CD4-positive, alpha-beta T cell treated with Interleukin-4 for 1 hour (primary cell): ENCODE data around the gene SLCO2A1.

Experiments
- DNase-seq, 2 donors: peaks; one replicate each; pipeline ENCODE4 v3.0.0-alpha.2; 2020 to 2022

SLCO2A1 gene

DNA sequence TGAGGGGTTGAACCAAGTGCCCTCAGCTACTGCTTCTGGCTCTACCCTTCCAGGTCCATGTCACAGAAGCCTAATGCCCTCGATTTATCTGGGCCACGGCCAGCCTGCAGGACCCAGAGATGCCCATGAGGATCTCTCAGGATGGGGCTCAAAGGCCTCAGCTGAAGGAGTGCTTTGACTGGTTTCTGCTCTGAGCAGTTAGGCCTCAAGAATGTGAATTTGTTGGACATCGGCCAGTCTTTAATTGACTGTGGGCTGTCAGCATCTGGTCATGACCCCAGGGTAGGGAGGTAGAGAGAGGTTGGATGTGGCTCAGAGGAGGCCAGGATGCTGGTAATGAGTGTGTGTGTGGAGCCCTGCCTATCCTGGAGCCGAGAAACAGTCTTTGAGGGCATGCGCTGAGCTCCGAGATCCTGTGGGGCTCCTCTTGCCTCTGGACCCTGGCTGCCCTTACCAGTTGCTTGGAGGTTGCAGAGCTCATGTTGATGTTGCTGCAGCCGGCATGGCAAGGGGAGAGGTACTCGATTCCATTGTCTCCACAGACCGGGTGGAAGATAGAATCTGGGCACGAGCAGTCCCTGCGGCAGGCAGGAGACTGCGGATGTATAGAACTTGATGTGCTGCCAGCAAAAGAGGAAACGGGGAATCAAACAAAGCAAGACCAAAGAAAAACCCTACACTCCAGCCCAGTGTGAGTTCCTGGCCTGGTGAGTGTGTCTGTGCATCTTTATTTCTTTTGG, 84.9 kb downstream of the SLCO2A1 start:
- no peak for DNase-seq

GRCh38 chr3:133944181-133944580, 85.5 kb downstream of the SLCO2A1 start:
- no peak for DNase-seq

DNA sequence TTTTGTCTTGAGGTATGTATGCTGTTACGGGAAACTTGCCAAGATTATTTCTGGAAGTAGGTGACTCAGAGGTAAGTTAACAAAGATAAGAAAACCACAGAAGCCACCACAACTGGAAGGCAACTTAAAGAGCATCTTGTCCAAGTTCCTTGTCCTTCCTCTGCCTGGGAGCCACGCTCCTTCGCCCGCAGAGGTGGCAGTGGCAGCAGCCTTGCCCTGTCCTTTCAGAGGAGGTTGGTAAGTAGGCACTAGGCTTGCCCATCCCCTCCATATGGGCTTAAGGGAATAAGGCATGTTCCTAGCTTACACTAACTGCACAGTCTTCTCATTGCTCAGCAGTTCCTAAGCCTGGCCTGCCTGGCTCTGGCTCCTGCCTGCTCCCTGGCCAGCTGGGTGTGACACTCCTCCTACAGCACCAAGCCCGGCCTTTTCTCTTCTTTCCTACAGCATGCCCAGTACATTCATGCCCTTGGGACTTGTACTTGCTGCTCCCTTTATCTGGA, 86.0 kb downstream of the SLCO2A1 start:
- no peak for DNase-seq

- DNase-seq: no peak
These were observed 86.6 kb downstream of the SLCO2A1 start for GRCh38 chr3:133943031-133943535.

DNA sequence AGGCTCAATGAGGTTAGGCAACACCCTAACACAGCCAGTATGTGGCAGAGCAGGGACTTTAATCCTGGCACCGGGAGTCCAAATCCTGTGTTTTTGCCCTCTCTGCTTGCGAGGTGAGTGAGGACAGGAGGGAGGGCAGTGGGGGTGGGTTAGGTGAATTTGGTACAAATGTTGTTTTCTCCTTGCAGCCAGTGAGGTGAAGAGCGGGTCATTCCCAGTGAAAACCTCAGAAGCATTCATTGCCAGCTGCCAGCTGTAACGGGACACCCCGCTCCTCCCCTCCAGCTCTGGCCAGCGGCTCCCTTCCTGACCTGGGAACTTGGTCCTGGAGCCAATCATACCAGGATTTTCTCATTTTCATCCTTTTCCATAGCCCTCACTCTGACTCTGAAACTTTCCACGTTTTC, 88.3 kb downstream of the SLCO2A1 start:
- DNase-seq: no peak

GRCh38 chr3:133940536-133940935, 89.2 kb downstream of the SLCO2A1 start:
- no peak for DNase-seq

GRCh38 chr3:133939463-133939835, 90.3 kb downstream of the SLCO2A1 start:
- DNase-seq: no peak

- no peak for DNase-seq
These were observed 90.8 kb downstream of the SLCO2A1 start for GRCh38 chr3:133938770-133939462.

GRCh38 chr3:133937756-133938601, 91.7 kb downstream of the SLCO2A1 start:
- DNase-seq: no peak

- DNase-seq: no peak
These were observed 92.6 kb downstream of the SLCO2A1 start for GRCh38 chr3:133937061-133937686.

DNA sequence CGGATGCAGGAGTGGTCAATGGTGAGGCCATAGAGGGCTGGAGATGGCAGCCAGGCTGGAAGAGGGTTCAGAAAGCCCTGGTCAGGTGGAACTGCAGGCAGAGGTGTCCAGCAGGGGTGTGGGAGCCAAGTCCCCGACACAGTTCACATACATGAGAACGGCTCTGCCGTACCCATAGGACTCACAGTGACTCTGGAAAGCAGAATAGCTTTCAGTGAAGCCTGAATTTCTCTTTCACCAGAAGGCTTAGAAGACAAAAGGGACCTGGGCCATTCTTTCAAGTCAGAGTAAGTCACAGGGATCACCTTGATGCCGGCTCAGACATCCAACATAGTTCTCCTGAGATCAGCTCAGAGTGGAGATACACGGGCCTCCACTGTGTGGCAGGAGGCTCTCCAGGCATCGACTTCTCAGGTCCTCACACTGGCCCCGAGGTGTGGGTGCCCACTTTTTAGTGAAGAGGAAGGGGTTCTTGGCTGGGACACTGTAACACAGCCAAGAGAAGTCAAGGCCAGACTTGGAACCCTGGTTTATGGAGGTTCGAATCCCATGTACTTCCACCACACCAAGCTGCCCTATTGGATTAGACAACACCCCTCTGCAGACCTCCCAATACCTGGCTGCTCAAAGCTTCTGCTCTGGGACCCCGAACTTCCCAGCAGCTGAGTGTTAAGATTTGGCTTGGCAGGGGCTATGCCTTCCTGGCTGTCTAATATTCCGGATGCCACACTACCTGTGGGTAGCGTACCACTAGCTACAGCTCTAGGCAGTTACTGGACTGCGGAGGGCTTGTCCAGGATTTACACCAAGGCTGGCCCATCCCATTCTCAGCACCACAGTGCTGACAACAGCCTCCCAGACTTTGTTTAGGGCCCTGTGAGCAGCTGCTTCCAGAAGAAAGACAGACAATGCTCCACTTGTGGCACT, 93.6 kb downstream of the SLCO2A1 start:
- DNase-seq: no peak

GRCh38 chr3:133934996-133935842, 94.5 kb downstream of the SLCO2A1 start:
- no peak for DNase-seq

GRCh38 chr3:133934073-133934970, 95.4 kb downstream of the SLCO2A1 start:
- no peak for DNase-seq

DNA sequence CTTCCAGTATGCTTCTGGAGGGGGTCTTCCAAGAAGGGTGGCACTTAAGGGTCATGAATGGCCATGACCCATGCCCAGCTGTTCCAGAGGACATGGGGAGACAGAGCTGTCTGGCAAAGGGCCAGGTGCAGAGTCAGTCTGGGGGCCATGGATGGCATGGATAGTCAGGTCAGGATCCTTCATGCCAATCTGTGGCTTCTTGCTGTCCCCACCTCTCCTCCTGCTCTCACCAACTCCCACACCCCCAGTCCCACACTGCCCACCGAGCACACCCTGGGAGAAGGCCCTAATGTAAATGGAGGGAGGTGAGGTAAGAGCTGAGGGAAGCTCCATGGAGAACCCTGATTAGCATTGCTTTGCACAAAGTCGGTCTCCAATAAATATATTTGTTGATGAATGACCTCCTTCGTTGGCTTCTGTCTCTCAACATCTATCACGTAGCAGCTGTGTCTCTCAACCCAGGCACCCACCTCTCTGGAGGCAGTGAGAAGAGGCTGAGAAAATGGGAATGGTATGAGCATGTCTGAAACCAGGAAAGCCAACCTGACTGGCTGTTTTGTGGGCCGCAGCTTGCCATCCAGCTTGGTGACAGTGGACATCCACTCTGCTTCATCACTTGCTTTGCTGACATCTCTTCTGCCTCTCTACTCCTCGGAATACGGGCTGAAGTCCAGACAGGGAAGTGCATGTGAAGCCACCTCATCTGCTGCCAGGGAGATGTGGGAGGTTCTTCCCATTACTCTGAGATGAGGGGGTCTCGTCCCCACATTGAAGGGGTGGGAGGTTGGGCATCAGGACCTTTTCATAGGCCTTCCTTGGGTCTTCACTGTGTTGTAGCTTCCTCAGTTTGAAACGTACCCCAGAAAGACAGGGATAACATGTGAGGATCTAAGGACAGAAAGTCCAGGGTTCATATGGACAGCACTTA, 96.4 kb downstream of the SLCO2A1 start:
- DNase-seq: no peak

DNA sequence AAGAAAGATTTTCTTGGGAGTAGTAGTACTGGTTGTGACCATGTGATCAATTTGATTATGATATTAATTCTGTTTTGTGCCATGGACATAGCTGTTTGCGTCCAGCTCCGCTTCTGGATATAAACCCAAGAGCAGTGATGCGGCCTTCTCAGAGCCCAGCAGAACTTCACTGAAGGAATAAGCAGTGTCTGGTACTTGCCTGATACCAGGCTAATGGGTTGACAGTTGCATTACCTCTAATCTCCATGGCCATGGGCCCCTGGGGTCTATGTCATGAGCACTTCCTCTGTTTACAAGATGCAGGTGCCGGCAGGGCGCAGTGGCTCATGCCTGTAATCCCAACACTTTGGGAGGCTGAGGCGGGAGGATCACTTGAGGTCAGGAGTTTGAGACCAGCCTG, 97.7 kb downstream of the SLCO2A1 start:
- DNase-seq: no peak

GRCh38 chr3:133931084-133931483, 98.6 kb downstream of the SLCO2A1 start:
- no peak for DNase-seq

GRCh38 chr3:133930341-133930933, 99.3 kb downstream of the SLCO2A1 start:
- no peak for DNase-seq
